Smooth muscle cell (in vitro differentiated cells): ENCODE data around the gene GPC6. TPM values are rescaled to one million over a fixed set of nuclear protein-coding genes. Genes with fewer than 3 reads are reported as not detected.

Source experiments
- DNase-seq: peaks from one replicate; lab custom pipeline; 2025; ENCODE audit not compliant: unreplicated experiment; lab: John Stamatoyannopoulos, UW
- H2AFZ ChIP-seq: fragments of 200-600 bp; sonication (generic); 2 replicates; pipeline ENCODE4 v1.6.0; 2016; ENCODE audit warnings: antibody characterized with exemption, low read depth, mild to moderate bottlenecking
- H3F3A ChIP-seq: fragments of 200-600 bp; sonication (generic); 2 replicates; pipeline ENCODE4 v1.6.0; 2017; ENCODE audit warnings: antibody characterized with exemption, low read depth
- H3K27ac ChIP-seq: fragments of 200-600 bp; sonication (generic); 2 replicates; pipeline ENCODE4 v1.5.1; 2016; ENCODE audit warnings: low read depth, mild to moderate bottlenecking
- H3K27me3 ChIP-seq: fragments of 200-600 bp; sonication (generic); 2 replicates; pipeline ENCODE4 v1.6.1; 2016; ENCODE audit warnings: low read depth, mild to moderate bottlenecking
- H3K36me3 ChIP-seq: fragments of 200-600 bp; sonication (generic); 2 replicates; pipeline ENCODE4 v1.5.1; 2016; ENCODE audit warnings: low read depth
- H3K4me1 ChIP-seq: fragments of 200-600 bp; sonication (generic); 2 replicates; pipeline ENCODE4 v1.5.1; 2016; ENCODE audit warnings: low read depth
- H3K4me2 ChIP-seq: fragments of 200-600 bp; sonication (generic); 2 replicates; pipeline ENCODE4 v1.6.0; 2016; ENCODE audit warnings: mild to moderate bottlenecking
- H3K4me3 ChIP-seq: fragments of 200-600 bp; sonication (generic); 2 replicates; pipeline ENCODE4 v1.5.1; 2016; ENCODE audit warnings: mild to moderate bottlenecking
- H3K79me2 ChIP-seq: fragments of 200-600 bp; sonication (generic); 2 replicates; pipeline ENCODE4 v1.6.0; 2016; ENCODE audit warnings: low read depth, mild to moderate bottlenecking
- H3K9ac ChIP-seq: fragments of 200-600 bp; sonication (generic); 2 replicates; pipeline ENCODE4 v1.6.0; 2016; ENCODE audit warnings: low read depth
- H3K9me3 ChIP-seq: fragments of 200-600 bp; sonication (generic); replicated peaks from 2 replicates; pipeline ENCODE4 v1.5.1; 2016; ENCODE audit warnings: low read depth
- H4K20me1 ChIP-seq: fragments of 200-600 bp; sonication (generic); 2 replicates; pipeline ENCODE4 v1.6.0; 2016; ENCODE audit warnings: low read depth
- CTCF ChIP-seq: fragments of 200-600 bp; sonication (generic); IDR thresholded peaks from 2 replicates; pipeline ENCODE4 v1.5.1; 2017; ENCODE audit warnings: borderline replicate concordance, mild to moderate bottlenecking, antibody characterized with exemption; ENCODE audit not compliant: insufficient read depth, poor library complexity, severe bottlenecking
- WGBS: methylation state at CpG from one replicate; pipeline ENCODE4 v1.1.7; 2016; ENCODE audit warnings: low lambda C conversion rate; 5-methylcytosine and 5-hydroxymethylcytosine counted together
- polyA plus RNA-seq: library from polyadenylated mRNA; unstranded; fragments of >200 nt; fragmentation: Nextera tagmentation; extraction: Ambion mirVana; gene quantifications from 2 replicates; pipeline ENCODE4 v1.2.1, GENCODE V29; 2016
- total RNA-seq: library from RNA; depleted of rRNA; stranded (reverse); fragments of >200 nt; gene quantifications from 2 replicates; pipeline ENCODE4 v1.2.3, GENCODE V29; 2014

Gene GPC6
- total and polyA plus RNA-seq, 2 experiments from 2014 or later, result 19.7 to 68.5 TPM

DNA sequence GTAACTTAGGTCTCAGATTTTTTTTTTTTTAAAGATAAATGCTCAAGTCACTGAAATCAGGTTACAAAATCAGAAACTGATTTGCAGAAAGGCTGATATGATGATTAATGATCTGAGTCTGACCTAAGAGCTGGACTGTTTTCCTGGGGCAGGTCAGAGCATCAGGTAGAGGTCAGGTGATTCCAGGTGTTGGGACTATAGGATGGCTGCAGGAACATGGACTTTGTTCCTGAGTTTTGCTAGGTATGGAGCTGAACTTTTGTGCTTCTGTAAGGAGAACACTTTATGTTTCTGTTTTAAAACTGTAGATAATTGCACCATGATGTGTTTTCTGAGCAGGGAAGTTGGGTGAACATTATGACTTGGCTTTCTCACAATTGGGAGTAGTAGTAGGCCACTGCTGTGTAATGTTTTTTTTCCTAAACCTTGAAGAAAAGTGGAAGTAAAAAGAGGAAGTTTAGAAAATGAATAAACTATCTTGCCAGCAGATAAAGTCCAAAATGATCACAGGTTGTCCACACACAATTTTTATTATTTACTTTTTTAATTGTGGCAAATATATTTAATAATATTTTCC lies 955.7 kb downstream of the GPC6 start:
- TF ChIP-seq CTCF, result no peak
- H4K20me1 ChIP-seq, result no peaks in the 10 kb centered on the region
- no peak overlapping the region for H2AFZ ChIP-seq
- no peak overlapping the region for H3K4me3 ChIP-seq
- no peaks in the 10 kb centered on the region for H3K9me3 ChIP-seq
- H3K27me3 ChIP-seq, result no peaks in the 10 kb centered on the region
- H3K9ac ChIP-seq, result no peak overlapping the region
- no peaks in the 10 kb centered on the region for H3K4me1 ChIP-seq
- H3K4me2 ChIP-seq, result no peak overlapping the region
- H3K79me2 ChIP-seq, result no peaks in the 10 kb centered on the region
- no peaks in the 10 kb centered on the region for H3K36me3 ChIP-seq
- no peaks in the 10 kb centered on the region for H3F3A ChIP-seq
- H3K27ac ChIP-seq, result no peak overlapping the region
- DNase-seq, result no peak

- no peaks in the 10 kb centered on the region for H4K20me1 ChIP-seq
- H2AFZ ChIP-seq, result no peak overlapping the region
- H3K4me2 ChIP-seq, result no peak overlapping the region
- peaks cover 6% of the 10 kb centered on the region for H3K4me1 ChIP-seq
- no peaks in the 10 kb centered on the region for H3F3A ChIP-seq
- no peaks in the 10 kb centered on the region for H3K9me3 ChIP-seq
- no peak for DNase-seq
- H3K27ac ChIP-seq, result no peak overlapping the region
- H3K9ac ChIP-seq, result no peak overlapping the region
- no peaks in the 10 kb centered on the region for H3K79me2 ChIP-seq
- H3K27me3 ChIP-seq, result no peaks in the 10 kb centered on the region
- no peak overlapping the region for H3K4me3 ChIP-seq
- no peak for TF ChIP-seq CTCF
- 93% methylated on average over 3 of the region's 3 CpGs for WGBS
- H3K36me3 ChIP-seq, result no peaks in the 10 kb centered on the region
Observed at GRCh38 chr13:94186470-94186869, 959.9 kb downstream of the GPC6 start.

- no peak overlapping the region for H3K4me3 ChIP-seq
- WGBS, result 60% methylated on average over 5 of the region's 5 CpGs
- TF ChIP-seq CTCF, result no peak
Observed at GRCh38 chr13:94188201-94188854, 961.7 kb downstream of the GPC6 start.

GRCh38 chr13:94192431-94192975 lies 965.9 kb downstream of the GPC6 start:
- peak; percentile 33 for TF ChIP-seq CTCF
- Histone ChIP-seq H3K4me2 (no peak overlapping the region), H3F3A (peaks cover 3% of the 10 kb centered on the region), H3K27ac (no peak overlapping the region), H3K4me3 (no peak overlapping the region), H4K20me1 (no peaks in the 10 kb centered on the region), H3K79me2 (no peaks in the 10 kb centered on the region), H3K27me3 (no peaks in the 10 kb centered on the region), H3K9ac (no peak overlapping the region), H3K9me3 (no peaks in the 10 kb centered on the region), H3K36me3 (no peaks in the 10 kb centered on the region), H3K4me1 (peaks cover 6% of the 10 kb centered on the region), H2AFZ (no peak overlapping the region)
- no peak for DNase-seq
- 70% methylated on average over 3 of the region's 3 CpGs for WGBS

More at GRCh38 chr13:94188201-94188854, 961.7 kb downstream of the GPC6 start:
- peaks cover 6% of the 10 kb centered on the region for H3K4me1 ChIP-seq
- H3K4me2 ChIP-seq, result no peak overlapping the region
- no peaks in the 10 kb centered on the region for H4K20me1 ChIP-seq
- H2AFZ ChIP-seq, result no peak overlapping the region
- no peak for DNase-seq
- no peaks in the 10 kb centered on the region for H3F3A ChIP-seq
- H3K36me3 ChIP-seq, result no peaks in the 10 kb centered on the region
- H3K79me2 ChIP-seq, result no peaks in the 10 kb centered on the region
- no peak overlapping the region for H3K27ac ChIP-seq
- H3K27me3 ChIP-seq, result no peaks in the 10 kb centered on the region
- H3K9me3 ChIP-seq, result no peaks in the 10 kb centered on the region
- no peak overlapping the region for H3K9ac ChIP-seq
